HEK293T (cell line): ENCODE measurements around the gene PLAGL2.

Source experiments
- BHLHE40 ChIP-seq: fragments of 450-650 bp; IDR thresholded peaks from 2 replicates; pipeline ENCODE4 v1.6.1; 2016; ENCODE audit warnings: mild to moderate bottlenecking, moderate library complexity, borderline replicate concordance
- FOXA1 ChIP-seq: fragments of 450-650 bp; IDR thresholded peaks from 2 replicates; pipeline ENCODE4 v1.6.1; 2016; ENCODE audit warnings: mild to moderate bottlenecking
- FOXK2 ChIP-seq: fragments of 450-650 bp; IDR thresholded peaks from 2 replicates; pipeline ENCODE4 v1.6.1; 2016; ENCODE audit warnings: mild to moderate bottlenecking
- FOXM1 ChIP-seq: fragments of 450-650 bp; IDR thresholded peaks from 2 replicates; pipeline ENCODE4 v1.6.1; 2017; ENCODE audit warnings: mild to moderate bottlenecking, borderline replicate concordance
- HDGF ChIP-seq: fragments of 450-650 bp; IDR thresholded peaks from 2 replicates; pipeline ENCODE4 v1.6.1; 2017; ENCODE audit warnings: antibody characterized with exemption, borderline replicate concordance
- L3MBTL2 ChIP-seq: fragments of 450-650 bp; conservative IDR thresholded peaks from 2 replicates; pipeline ENCODE4 v1.6.1; 2016; ENCODE audit warnings: mild to moderate bottlenecking
- NFRKB ChIP-seq: fragments of 450-650 bp; IDR thresholded peaks from 2 replicates; pipeline ENCODE4 v1.6.1; 2016; ENCODE audit warnings: mild to moderate bottlenecking, moderate library complexity
- PKNOX1 ChIP-seq: fragments of 450-650 bp; IDR thresholded peaks from 2 replicates; pipeline ENCODE4 v1.6.1; 2016
- TARDBP ChIP-seq: fragments of 450-650 bp; IDR thresholded peaks from 2 replicates; pipeline ENCODE4 v1.6.1; 2016
- ZNF384 ChIP-seq: fragments of 450-650 bp; IDR thresholded peaks from 2 replicates; pipeline ENCODE4 v1.6.1; 2016

- TF ChIP-seq PKNOX1, result no peak
- no peak for TF ChIP-seq TARDBP
- no peak for TF ChIP-seq BHLHE40
- no peak for TF ChIP-seq NFRKB
- TF ChIP-seq FOXM1, result no peak
- TF ChIP-seq FOXA1, result no peak
- no peak for TF ChIP-seq ZNF384
- no peak for TF ChIP-seq L3MBTL2
- TF ChIP-seq HDGF, result no peak
- no peak for TF ChIP-seq FOXK2
These were observed 41.6 kb downstream of the PLAGL2 start for GRCh38 chr20:32165836-32166545.
